Measurements from ENCODE around the gene MEDAG. TPM values are rescaled to one million over a fixed set of nuclear protein-coding genes. Genes with fewer than 3 reads are reported as not detected.
A peak's percentile ranks its signal among the peaks of the same experiment; 100 is the strongest.

MEDAG gene
- total and polyA plus RNA-seq, 2 experiments from 2014 or later, result 1.7 to 2.0 TPM

DNA sequence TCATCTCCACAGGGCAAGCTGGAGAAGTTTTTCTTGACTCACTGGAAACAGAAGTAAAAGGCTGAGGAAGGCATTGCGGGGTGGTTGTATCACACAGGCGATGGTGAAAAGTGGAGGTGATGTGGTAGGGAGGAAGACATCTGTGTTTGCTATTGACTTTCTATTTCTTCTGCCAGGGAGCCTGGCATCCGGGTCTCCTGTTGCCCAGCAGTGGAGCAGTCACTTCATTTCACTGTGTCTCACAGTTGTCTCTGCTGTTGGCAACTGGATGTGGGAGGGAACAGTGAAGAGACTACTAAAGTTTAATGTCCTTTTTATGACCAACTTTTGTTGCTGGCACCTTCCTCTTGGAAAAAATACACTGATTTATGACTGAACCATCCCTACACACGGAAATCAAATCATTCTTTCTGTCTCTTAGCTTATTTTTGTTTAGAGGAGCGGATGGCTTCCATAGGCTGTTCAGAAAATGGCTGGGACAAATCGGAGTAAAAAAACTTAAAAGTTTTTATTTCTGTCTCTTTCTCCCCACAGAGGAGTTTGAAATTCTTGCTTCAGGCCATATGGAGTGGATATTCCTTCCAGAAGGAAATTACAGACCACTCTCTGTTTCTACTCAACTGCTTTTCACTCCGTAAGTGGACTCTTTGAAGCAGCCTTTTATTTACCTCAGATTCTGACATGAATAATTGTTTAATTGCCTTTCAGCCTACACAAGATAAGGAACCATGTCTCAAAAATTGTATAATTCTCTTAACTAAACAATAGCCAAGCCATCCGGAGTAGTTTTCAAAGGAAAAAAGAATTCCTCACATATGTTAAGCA lies 23.8 kb upstream of the MEDAG start:
- Mint-ChIP-seq H3K27ac (no peak overlapping the region), H3K9me3 (peaks cover 23% of the 10 kb centered on the region), H3K4me1 (peaks cover 15% of the 10 kb centered on the region), H3K27me3 (ENCODE audit: insufficient read depth, low read depth, poor library complexity) (no peaks in the 10 kb centered on the region), H3K4me3 (no peak overlapping the region), H3K36me3 (ENCODE audit: low read depth) (peaks cover 43% of the 10 kb centered on the region)
- H3K4me3 ChIP-seq, result no peak overlapping the region
- no peaks in the 10 kb centered on the region for H4K20me1 ChIP-seq (replicated peaks; ENCODE audit: insufficient read depth)
- DNase-seq (ENCODE audit: low spot score), result no peak
- H3K27ac ChIP-seq (ENCODE audit: low read depth), result no peak overlapping the region
- H2AFZ ChIP-seq, result no peak overlapping the region
- no peaks in the 10 kb centered on the region for H3F3A ChIP-seq (replicated peaks; ENCODE audit: low read depth)
- H3K36me3 ChIP-seq (ENCODE audit: insufficient read depth), result peaks cover 12% of the 10 kb centered on the region; the same call in 1 of the 2 replicates
- H3K9me2 ChIP-seq (ENCODE audit: insufficient read depth), result peaks cover 9% of the 10 kb centered on the region; the same call in 1 of the 2 replicates
- no peaks in the 10 kb centered on the region for H3K79me2 ChIP-seq (replicated peaks; ENCODE audit: insufficient read depth)
- H3K27me3 ChIP-seq (ENCODE audit: insufficient read depth), result no peaks in the 10 kb centered on the region
- TF ChIP-seq JUNB (IDR thresholded peaks at IDR 0.05; ENCODE audit: unreplicated experiment) (no peak), NANOG (IDR thresholded peaks at IDR 0.05; ENCODE audit: borderline replicate concordance) (no peak), CREB1 (CRISPR knock-in tag; IDR thresholded peaks at IDR 0.05; ENCODE audit: low read depth) (no peak), EZH2phosphoT487 (IDR thresholded peaks at IDR 0.05; ENCODE audit: unreplicated experiment) (no peak), POLR2AphosphoS5 (IDR thresholded peaks at IDR 0.05; ENCODE audit: low read depth) (no peak), STAT1 (IDR thresholded peaks at IDR 0.05; ENCODE audit: unreplicated experiment) (no peak)
- no peaks in the 10 kb centered on the region for H3K4me1 ChIP-seq (ENCODE audit: insufficient read depth)
- H3K4me2 ChIP-seq, result no peak overlapping the region
- ATAC-seq, result no peak

DNA sequence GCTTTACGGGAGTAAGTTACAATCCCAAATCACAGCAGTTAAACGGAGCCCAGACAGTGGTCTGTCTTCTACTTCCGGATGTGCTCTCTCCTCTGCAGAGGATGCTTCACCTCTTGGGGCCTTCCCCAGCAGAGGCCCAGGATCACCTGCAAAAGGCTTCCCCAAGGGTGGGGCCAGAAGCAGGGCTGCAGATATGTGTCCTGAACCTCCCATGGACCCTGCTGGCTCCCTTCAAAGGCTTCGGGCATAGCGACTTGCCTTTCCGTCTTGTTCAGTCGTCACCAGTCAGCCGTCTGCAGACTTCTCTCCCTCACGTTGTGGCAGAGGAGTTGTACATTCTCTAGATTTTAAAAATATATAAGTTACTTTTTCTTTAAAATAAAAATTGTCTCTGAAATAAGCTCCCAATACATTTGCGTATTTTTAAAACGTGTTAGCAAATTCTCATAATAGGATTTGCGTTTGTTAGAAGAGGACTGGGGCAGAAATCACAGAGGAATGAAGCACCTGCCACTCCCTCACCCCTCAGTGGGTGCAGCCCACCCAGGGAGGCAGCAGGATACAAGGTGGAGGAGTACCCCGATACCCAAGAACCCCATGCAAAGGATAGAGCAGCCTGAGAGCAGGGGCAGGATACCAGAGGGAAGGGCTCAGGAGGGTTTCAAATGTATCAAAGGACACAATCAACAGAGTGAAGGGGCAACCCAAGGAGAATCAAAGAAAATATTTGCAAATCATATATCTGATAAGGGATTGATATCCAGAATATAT lies 22.9 kb upstream of the MEDAG start:
- Mint-ChIP-seq H3K4me1 (peaks cover 15% of the 10 kb centered on the region), H3K27ac (no peak overlapping the region), H3K9me3 (peaks cover 23% of the 10 kb centered on the region), H3K36me3 (ENCODE audit: low read depth) (peaks cover 47% of the 10 kb centered on the region), H3K4me3 (no peak overlapping the region), H3K27me3 (ENCODE audit: insufficient read depth, low read depth, poor library complexity) (peaks cover 5% of the 10 kb centered on the region)
- TF ChIP-seq ZNF114 (CRISPR knock-in tag; IDR thresholded peaks at IDR 0.05), result no peak
- TF ChIP-seq EZH2phosphoT487 (IDR thresholded peaks at IDR 0.05; ENCODE audit: unreplicated experiment), result no peak
- Histone ChIP-seq H3K79me2 (replicated peaks; ENCODE audit: insufficient read depth) (no peaks in the 10 kb centered on the region), H4K20me1 (replicated peaks; ENCODE audit: insufficient read depth) (no peaks in the 10 kb centered on the region), H3K4me3 (no peak overlapping the region), H3K4me2 (no peak overlapping the region), H3F3A (replicated peaks; ENCODE audit: low read depth) (no peaks in the 10 kb centered on the region), H3K9me2 (ENCODE audit: insufficient read depth) (peaks cover 9% of the 10 kb centered on the region; the same call in 1 of the 2 replicates), H3K27ac (ENCODE audit: low read depth) (no peak overlapping the region), H2AFZ (no peak overlapping the region), H3K27me3 (ENCODE audit: insufficient read depth) (no peaks in the 10 kb centered on the region), H3K36me3 (ENCODE audit: insufficient read depth) (peaks cover 12% of the 10 kb centered on the region; the same call in 1 of the 2 replicates), H3K4me1 (ENCODE audit: insufficient read depth) (no peaks in the 10 kb centered on the region)
- DNase-seq (ENCODE audit: low spot score), result no peak
- ATAC-seq, result no peak

DNA sequence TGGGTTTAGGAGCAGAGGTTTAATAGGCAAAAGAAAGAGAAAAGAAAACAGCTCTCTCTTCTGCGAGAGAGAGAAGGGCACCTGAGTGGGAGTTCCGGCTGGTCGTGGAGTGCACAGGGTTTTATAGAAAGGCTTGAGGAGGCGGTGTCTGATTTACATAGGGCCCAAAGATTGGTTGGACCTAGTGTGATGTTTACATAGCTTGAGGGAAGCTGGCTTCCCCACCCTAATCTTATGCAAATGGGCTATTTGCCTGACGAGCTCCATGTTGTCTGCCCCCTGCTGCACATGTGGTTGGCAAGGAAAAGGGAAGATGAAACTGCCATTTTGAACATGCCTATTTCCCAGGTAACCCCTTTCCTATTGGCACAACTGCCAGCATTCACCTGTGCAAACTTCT lies 21.5 kb upstream of the MEDAG start:
- Histone ChIP-seq H3K36me3 (ENCODE audit: insufficient read depth) (peaks cover 12% of the 10 kb centered on the region; the same call in 1 of the 2 replicates), H3K4me2 (no peak overlapping the region), H3K4me3 (no peak overlapping the region), H3K4me1 (ENCODE audit: insufficient read depth) (no peaks in the 10 kb centered on the region), H3F3A (replicated peaks; ENCODE audit: low read depth) (no peaks in the 10 kb centered on the region), H4K20me1 (replicated peaks; ENCODE audit: insufficient read depth) (no peaks in the 10 kb centered on the region), H3K79me2 (replicated peaks; ENCODE audit: insufficient read depth) (no peaks in the 10 kb centered on the region), H3K9me2 (ENCODE audit: insufficient read depth) (peaks cover 9% of the 10 kb centered on the region; the same call in 1 of the 2 replicates), H3K27ac (ENCODE audit: low read depth) (no peak overlapping the region), H2AFZ (no peak overlapping the region), H3K27me3 (ENCODE audit: insufficient read depth) (no peaks in the 10 kb centered on the region)
- peaks cover 5% of the 10 kb centered on the region for H3K27me3 Mint-ChIP-seq (ENCODE audit: insufficient read depth, low read depth, poor library complexity)
- peaks cover 25% of the 10 kb centered on the region for H3K9me3 Mint-ChIP-seq
- no peak overlapping the region for H3K27ac Mint-ChIP-seq
- ATAC-seq (peak; percentile 68), DNase-seq (ENCODE audit: low spot score) (peak; percentile 42)
- H3K4me1 Mint-ChIP-seq, result peaks cover 15% of the 10 kb centered on the region
- no peak overlapping the region; the same call in 2 of the 3 replicates for H3K4me3 Mint-ChIP-seq
- peaks cover 55% of the 10 kb centered on the region for H3K36me3 Mint-ChIP-seq (ENCODE audit: low read depth)
- TF ChIP-seq POLR2AphosphoS5 (IDR thresholded peaks at IDR 0.05; ENCODE audit: low read depth) (no peak), CREB1 (CRISPR knock-in tag; IDR thresholded peaks at IDR 0.05; ENCODE audit: low read depth) (no peak)
- TF ChIP-seq, protein P1, sequence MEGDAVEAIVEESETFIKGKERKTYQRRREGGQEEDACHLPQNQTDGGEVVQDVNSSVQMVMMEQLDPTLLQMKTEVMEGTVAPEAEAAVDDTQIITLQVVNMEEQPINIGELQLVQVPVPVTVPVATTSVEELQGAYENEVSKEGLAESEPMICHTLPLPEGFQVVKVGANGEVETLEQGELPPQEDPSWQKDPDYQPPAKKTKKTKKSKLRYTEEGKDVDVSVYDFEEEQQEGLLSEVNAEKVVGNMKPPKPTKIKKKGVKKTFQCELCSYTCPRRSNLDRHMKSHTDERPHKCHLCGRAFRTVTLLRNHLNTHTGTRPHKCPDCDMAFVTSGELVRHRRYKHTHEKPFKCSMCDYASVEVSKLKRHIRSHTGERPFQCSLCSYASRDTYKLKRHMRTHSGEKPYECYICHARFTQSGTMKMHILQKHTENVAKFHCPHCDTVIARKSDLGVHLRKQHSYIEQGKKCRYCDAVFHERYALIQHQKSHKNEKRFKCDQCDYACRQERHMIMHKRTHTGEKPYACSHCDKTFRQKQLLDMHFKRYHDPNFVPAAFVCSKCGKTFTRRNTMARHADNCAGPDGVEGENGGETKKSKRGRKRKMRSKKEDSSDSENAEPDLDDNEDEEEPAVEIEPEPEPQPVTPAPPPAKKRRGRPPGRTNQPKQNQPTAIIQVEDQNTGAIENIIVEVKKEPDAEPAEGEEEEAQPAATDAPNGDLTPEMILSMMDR (conservative IDR thresholded peaks at IDR 0.05; ENCODE audit: low read depth in 2 of 2), result no peak
